ENCODE results near the gene TMBIM1.

Gene TMBIM1

GRCh38 chr2:218271487-218271797 is 20.9 kb downstream of the TMBIM1 start:
- DNase-seq = no peak

- no peak for DNase-seq
Observed at GRCh38 chr2:218270721-218271486, 21.4 kb downstream of the TMBIM1 start.

GRCh38 chr2:218269900-218270720 is 22.2 kb downstream of the TMBIM1 start, which contains the start of the genes AAMP and PNKD:
Gene AAMP, minus strand, starts transcription at chr2:218270137. Its CDS starts 51 bp downstream, at chr2:218270086.
Gene PNKD, plus strand, starts transcription at chr2:218270519. Its CDS starts 17 bp downstream, at chr2:218270536.
- peak; percentile 100 for DNase-seq

- no peak for DNase-seq
Observed at GRCh38 chr2:218267259-218267658, 25.0 kb downstream of the TMBIM1 start.

GRCh38 chr2:218266316-218266979 is 25.9 kb downstream of the TMBIM1 start:
- DNase-seq = no peak

GRCh38 chr2:218265626-218266025 is 26.7 kb downstream of the TMBIM1 start:
- no peak for DNase-seq

GRCh38 chr2:218264773-218265561 is 27.3 kb downstream of the TMBIM1 start:
- no peak for DNase-seq

GRCh38 chr2:218263817-218264641 is 28.3 kb downstream of the TMBIM1 start:
- DNase-seq = no peak

GRCh38 chr2:218262631-218263586 is 29.4 kb downstream of the TMBIM1 start:
- no peak for DNase-seq

- DNase-seq = no peak
Observed at GRCh38 chr2:218262237-218262600, 30.1 kb downstream of the TMBIM1 start.

GRCh38 chr2:218261423-218262236 is 30.7 kb downstream of the TMBIM1 start:
- no peak for DNase-seq

- no peak for DNase-seq
Observed at GRCh38 chr2:218260742-218261422, 31.4 kb downstream of the TMBIM1 start, which contains the start of gene GPBAR1. Gene GPBAR1, plus strand, starts transcription at chr2:218261015. Its CDS starts 1,710 bp downstream, at chr2:218262725.

- no peak for DNase-seq
Observed at GRCh38 chr2:218260166-218260565, 32.1 kb downstream of the TMBIM1 start.

- peak in 1 of 2 donors; percentile 35 for DNase-seq
Observed at GRCh38 chr2:218259099-218259961, 33.0 kb downstream of the TMBIM1 start.

GRCh38 chr2:218257390-218257981 is 34.8 kb downstream of the TMBIM1 start:
- peak; percentile 73 to 80 for DNase-seq

- no peak for DNase-seq
Observed at GRCh38 chr2:218256612-218257350, 35.5 kb downstream of the TMBIM1 start.

GRCh38 chr2:218255446-218255845 is 36.9 kb downstream of the TMBIM1 start:
- no peak for DNase-seq

All from CD4-positive, alpha-beta T cell treated with Interleukin-1 beta for 1 hour (primary cell).